ENCODE results near the gene IGFBP5. TPM values are rescaled to one million over a fixed set of nuclear protein-coding genes. Genes with fewer than 3 reads are reported as not detected.

Gene IGFBP5
- polyA plus RNA-seq, 4 donors = 281 to 464 (median 362) TPM

- DNase-seq (ENCODE audit: low read depth in 4 of 4, low spot score in 2 of 4) = no peak
Measured at GRCh38 chr2:216715402-216715974, 20.1 kb upstream of the IGFBP5 start.

DNA sequence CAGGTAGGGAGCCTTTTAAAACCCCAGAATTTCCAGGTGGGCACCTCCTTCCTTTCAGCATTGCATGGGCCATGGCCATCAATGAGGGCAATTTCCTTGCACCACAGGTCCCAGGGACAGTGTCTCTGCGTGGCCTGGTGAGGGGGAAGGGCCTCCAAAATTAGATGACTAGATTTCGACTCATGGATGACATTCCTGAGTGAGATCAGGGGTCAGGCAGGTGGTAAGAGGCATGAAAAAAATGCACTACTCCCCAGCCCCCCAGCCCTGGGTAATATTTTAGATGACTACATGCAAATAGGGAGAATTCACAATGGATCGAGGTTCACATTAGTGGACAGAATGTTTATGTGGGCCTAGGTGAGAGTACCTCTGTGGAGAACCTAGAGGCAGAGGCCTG is 19.0 kb upstream of the IGFBP5 start:
- DNase-seq (ENCODE audit: low read depth in 4 of 4, low spot score in 2 of 4) = no peak

DNA sequence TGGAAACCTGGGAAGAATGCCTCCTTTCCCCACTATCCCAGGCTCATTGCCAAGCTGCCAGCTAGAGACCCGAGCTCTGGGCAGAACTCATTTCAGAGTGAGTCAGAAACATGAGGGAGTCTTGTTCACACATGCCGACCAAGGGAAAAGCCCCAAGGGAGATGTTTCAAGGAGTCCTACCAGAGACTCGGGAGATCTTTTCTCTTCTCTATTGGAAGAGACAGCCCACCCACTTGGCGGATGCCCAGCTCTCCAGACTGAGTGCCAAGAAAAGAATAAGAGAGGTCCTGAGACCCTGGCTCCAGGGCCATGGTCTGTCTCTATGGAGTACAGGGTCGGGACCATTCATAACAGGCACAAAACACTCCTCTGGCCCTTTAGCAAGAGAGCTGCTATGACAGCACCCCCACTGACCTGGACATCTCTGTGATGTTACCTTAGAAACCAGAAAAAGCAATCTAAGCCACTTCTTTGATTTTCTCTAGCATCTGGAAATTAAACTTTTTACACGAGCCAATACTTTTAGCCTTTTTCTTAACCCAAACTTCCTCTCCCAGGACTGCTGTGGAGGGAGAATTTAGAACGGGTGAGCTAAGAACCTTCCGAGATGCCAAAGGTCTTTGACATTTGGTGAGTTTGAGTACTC is 18.5 kb upstream of the IGFBP5 start:
- DNase-seq (ENCODE audit: low read depth in 4 of 4, low spot score in 2 of 4) = no peak

GRCh38 chr2:216711348-216711747 is 16.0 kb upstream of the IGFBP5 start:
- DNase-seq (ENCODE audit: low read depth in 4 of 4, low spot score in 2 of 4) = no peak

DNA sequence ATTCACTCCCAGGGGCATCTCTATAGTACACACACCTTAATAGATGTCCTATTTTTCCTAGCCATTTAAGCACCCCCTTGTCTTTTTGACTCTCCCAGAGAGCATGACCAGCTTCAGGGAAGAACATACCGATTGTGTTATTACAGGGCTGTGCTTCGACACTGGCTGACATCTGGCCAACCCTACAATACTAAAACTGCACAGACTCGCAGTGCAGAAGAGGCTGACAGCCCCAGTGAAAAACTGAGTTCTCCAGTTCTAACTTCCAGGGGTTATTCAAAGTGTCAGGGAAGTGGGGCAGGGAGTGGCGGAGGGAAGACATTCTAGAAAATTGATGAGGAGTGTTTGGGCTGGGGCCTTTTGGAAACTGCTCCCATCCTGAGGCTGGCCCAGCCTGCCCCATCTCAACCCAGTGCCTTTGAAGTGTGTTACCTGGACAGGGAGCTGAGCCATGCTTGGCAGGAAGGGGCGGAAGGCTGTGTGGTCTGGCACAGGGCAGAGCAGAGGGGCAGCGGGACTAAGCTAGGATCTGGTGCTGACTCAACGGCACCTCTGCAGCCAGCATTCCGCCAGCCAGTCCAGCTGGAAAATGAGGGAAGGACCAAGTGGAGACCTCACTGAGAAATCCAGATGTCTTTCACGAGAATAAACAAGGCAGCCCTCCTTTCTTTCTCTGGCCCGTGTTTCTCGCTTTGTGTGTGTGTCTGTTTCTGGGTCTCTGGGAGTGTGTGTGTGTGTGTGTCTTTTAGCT is 15.4 kb upstream of the IGFBP5 start:
- DNase-seq (ENCODE audit: low read depth in 4 of 4, low spot score in 2 of 4) = no peak

DNA sequence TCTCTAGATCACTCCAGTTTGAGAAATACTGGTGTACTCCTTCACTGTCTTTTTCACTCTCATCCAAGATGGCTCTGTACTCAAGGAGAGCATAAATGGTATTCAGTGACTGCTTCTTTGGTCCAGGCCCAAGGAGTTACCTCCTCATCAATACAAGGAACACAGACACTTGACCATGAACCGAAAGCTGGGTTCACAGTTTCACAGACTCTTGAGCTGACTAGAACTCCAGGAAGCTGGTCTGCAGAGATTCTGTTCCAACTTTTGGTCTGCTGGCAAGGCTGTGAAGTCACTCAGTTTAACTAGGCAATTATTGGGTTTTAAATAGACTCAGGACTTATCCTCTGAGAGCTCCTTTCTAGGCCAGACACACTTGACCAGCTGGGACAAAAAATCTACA is 7.4 kb upstream of the IGFBP5 start:
- DNase-seq (ENCODE audit: low read depth in 4 of 4, low spot score in 2 of 4) = no peak

DNA sequence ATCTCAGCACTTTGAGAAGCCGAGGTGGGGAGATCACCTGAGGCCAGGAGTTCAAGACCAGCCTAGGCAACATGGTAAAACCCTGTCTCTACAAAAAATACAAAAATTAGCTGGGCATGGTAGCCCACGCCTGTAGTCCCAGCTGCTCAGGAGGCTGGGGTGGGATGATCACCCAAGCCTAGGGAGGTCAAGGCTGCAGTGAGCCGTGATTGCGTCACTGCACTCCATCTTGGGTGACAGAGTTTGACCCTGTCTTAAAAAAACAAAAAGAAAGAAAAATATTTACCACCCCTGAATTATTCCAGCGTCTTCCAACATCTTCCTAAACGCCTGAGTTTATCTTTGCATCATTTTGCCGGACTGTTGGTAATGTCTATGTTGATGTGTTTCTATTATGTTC is 6.2 kb upstream of the IGFBP5 start:
- DNase-seq (ENCODE audit: low read depth in 4 of 4, low spot score in 2 of 4) = no peak

DNA sequence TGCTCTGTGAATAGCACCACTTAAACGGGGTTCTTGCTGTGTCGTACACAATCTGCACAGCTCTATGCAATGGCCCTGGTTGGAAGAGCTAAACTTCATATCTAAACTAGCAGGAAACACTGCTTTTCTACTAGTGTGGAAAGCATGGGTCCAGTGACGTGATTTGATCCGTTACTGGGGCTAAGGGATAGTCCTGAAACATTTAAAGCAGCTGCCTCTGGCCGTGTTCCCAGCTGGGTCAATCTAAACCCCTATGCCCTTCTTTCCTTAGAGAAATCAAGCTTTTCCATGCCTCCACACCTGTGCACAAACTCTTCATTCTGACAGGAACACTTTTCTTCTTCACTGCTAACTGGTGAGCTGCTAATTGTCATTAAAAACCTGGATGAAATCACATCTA is 5.4 kb upstream of the IGFBP5 start:
- DNase-seq (ENCODE audit: low read depth in 4 of 4, low spot score in 2 of 4) = no peak

GRCh38 chr2:216700088-216700567 is 4.8 kb upstream of the IGFBP5 start:
- peak in 1 of 4 donors; percentile 55 for DNase-seq (ENCODE audit: low read depth in 4 of 4, low spot score in 2 of 4)

DNA sequence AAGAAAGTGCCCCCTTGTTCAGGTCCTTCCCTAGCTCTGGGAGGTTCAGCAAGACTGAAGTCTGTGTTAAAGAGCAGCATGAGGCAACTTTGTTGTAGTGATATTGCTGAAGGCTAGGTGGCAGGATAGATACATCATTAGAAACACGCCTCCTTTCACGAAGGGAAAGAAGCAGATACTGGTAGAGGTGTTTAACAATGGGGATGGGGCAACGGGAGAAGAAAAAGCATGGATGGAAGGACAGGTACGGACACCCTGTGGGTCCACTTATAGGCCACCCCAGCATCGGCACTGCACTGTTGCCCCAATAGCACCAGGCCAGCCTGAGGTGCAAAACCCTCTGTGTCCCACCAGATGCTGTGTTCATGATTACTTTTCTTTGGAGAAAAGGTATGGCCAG is 3.5 kb upstream of the IGFBP5 start:
- no peak for DNase-seq (ENCODE audit: low read depth in 4 of 4, low spot score in 2 of 4)

GRCh38 chr2:216698293-216698692 is 2.9 kb upstream of the IGFBP5 start:
- no peak for DNase-seq (ENCODE audit: low read depth in 4 of 4, low spot score in 2 of 4)

- DNase-seq (ENCODE audit: low read depth in 4 of 4, low spot score in 2 of 4) = no peak
Measured at GRCh38 chr2:216696751-216697560, 1.6 kb upstream of the IGFBP5 start.

DNA sequence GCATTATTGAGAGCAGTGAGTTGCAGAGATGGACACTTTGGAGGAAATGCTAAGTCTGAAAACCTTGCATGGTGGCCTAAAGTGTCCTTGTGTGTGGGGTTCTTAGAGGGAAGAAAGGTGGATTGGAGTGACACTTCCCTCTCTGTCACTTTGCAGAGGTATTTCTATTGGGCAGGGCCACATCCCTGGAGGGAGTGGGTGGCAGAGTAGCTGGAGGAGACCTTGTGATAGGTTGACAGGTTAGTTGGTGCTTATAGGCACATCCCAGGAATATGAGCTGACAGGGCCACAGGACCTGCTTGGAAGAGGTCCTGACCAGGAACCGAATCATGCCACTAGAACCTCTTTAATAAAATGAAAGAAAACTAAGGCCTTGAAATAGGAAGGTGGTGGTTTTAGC is 972 bp upstream of the IGFBP5 start:
- DNase-seq (ENCODE audit: low read depth in 4 of 4, low spot score in 2 of 4) = no peak

DNA sequence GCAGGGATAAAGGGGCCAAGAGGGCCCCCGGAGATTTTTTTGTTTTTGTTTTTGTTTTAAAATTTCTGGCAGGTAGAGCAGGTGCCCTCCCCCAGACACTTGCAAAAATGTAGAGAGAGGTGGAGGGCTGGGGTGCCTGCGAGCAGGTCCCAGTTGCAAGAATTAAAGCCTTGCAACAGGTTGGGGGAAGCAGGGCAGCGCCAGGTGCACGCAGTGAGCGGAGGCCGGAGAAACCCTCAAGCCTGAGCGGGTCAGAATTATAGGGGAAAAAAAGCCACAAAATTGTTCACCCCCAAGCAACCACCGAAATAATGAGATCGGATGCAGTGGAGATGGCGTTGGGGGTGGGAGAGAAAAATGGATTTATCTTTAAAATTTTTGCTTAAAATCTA is 527 bp downstream of the IGFBP5 start:
- DNase-seq (ENCODE audit: low read depth in 4 of 4, low spot score in 2 of 4) = no peak

GRCh38 chr2:216694082-216694825 is 1.1 kb downstream of the IGFBP5 start:
- DNase-seq (ENCODE audit: low read depth in 4 of 4, low spot score in 2 of 4) = no peak

GRCh38 chr2:216693414-216694080 is 1.8 kb downstream of the IGFBP5 start:
- DNase-seq (ENCODE audit: low read depth in 4 of 4, low spot score in 2 of 4) = no peak

DNA sequence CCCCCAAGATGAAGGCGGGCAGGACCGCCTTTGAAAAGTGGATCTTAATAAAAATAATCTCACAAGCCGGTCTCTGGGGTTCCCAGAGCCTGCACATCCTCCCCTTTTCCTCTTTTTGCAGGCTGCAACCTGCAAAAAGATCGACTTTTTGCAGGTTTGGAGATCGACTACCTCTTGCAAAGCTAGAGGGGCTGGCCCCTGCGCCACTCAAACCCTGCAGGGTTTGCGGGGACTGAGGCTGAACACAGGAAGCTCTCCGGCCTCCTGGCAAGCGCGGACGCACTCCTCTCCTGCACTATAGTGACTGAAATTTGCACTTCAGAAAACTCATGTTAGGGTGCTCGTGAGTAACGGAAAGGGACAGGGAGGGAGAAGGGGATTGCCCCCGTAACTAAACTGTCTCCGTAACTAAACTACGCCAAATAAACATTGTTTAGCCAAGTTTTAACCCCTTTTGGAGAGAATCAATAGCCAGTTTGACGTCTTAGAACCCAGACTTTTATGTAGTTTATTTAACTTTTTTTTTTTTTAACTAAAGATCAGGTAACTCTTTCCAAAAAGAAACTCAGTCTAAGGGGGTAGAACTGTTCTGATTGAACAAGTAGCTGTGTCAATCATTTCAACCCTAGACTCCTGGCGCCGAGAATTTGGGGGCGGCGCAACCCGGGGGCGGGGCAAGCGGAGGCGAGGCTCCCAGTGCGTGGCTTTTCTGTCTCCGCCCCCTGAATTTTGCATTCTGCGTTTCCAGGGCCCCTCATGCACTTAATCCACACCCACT is 2.5 kb downstream of the IGFBP5 start:
- peak in 1 of 4 donors; percentile 84 for DNase-seq (ENCODE audit: low read depth in 4 of 4, low spot score in 2 of 4)

GRCh38 chr2:216690853-216691741 is 4.3 kb downstream of the IGFBP5 start:
- no peak for DNase-seq (ENCODE audit: low read depth in 4 of 4, low spot score in 2 of 4)

Measured in left renal cortex interstitium (tissue), 4 donors.